ENCODE results near the gene RBX1.

Gene RBX1

GRCh38 chr22:41003066-41003465, 51.9 kb downstream of the RBX1 start:
- H3K36me3 ChIP-seq (ENCODE audit: control insufficient read depth, insufficient read depth, low read length), result no peaks in the 10 kb centered on the region
- no peak overlapping the region for H3K4me3 ChIP-seq (ENCODE audit: low read length)
- H3K27me3 ChIP-seq (ENCODE audit: control insufficient read depth, insufficient read depth, low read length), result no peaks in the 10 kb centered on the region
- no peaks in the 10 kb centered on the region for H3K9me3 ChIP-seq (ENCODE audit: control insufficient read depth, low read length)
- H3K9ac ChIP-seq (ENCODE audit: low read length), result no peak overlapping the region
- H3K4me1 ChIP-seq (ENCODE audit: control insufficient read depth, insufficient read depth, low read length), result peaks cover 4% of the 10 kb centered on the region

GRCh38 chr22:41003976-41004375, 52.8 kb downstream of the RBX1 start:
- no peaks in the 10 kb centered on the region for H3K9me3 ChIP-seq (ENCODE audit: control insufficient read depth, low read length)
- no peaks in the 10 kb centered on the region for H3K36me3 ChIP-seq (ENCODE audit: control insufficient read depth, insufficient read depth, low read length)
- H3K27me3 ChIP-seq (ENCODE audit: control insufficient read depth, insufficient read depth, low read length), result no peaks in the 10 kb centered on the region
- H3K9ac ChIP-seq (ENCODE audit: low read length), result no peak overlapping the region
- peaks cover 4% of the 10 kb centered on the region for H3K4me1 ChIP-seq (ENCODE audit: control insufficient read depth, insufficient read depth, low read length)
- no peak overlapping the region for H3K4me3 ChIP-seq (ENCODE audit: low read length)

GRCh38 chr22:41009222-41009948, 58.2 kb downstream of the RBX1 start:
- no peak overlapping the region for H3K9ac ChIP-seq (ENCODE audit: low read length)
- peaks cover 5% of the 10 kb centered on the region for H3K4me1 ChIP-seq (ENCODE audit: control insufficient read depth, insufficient read depth, low read length)
- no peaks in the 10 kb centered on the region for H3K27me3 ChIP-seq (ENCODE audit: control insufficient read depth, insufficient read depth, low read length)
- H3K36me3 ChIP-seq (ENCODE audit: control insufficient read depth, insufficient read depth, low read length), result no peaks in the 10 kb centered on the region
- H3K9me3 ChIP-seq (ENCODE audit: control insufficient read depth, low read length), result no peaks in the 10 kb centered on the region
- H3K4me3 ChIP-seq (ENCODE audit: low read length), result no peak overlapping the region

GRCh38 chr22:41015003-41015402, 63.8 kb downstream of the RBX1 start:
- Histone ChIP-seq H3K27me3 (ENCODE audit: control insufficient read depth, insufficient read depth, low read length) (no peaks in the 10 kb centered on the region), H3K36me3 (ENCODE audit: control insufficient read depth, insufficient read depth, low read length) (no peaks in the 10 kb centered on the region), H3K4me1 (ENCODE audit: control insufficient read depth, insufficient read depth, low read length) (no peaks in the 10 kb centered on the region), H3K4me3 (ENCODE audit: low read length) (no peak overlapping the region), H3K9me3 (ENCODE audit: control insufficient read depth, low read length) (no peaks in the 10 kb centered on the region), H3K9ac (ENCODE audit: low read length) (no peak overlapping the region)

- H3K4me3 ChIP-seq (ENCODE audit: low read length), result peak overlapping the region; percentile 12
- H3K9ac ChIP-seq (ENCODE audit: low read length), result peak overlapping the region; percentile 94
- no peaks in the 10 kb centered on the region for H3K27me3 ChIP-seq (ENCODE audit: control insufficient read depth, insufficient read depth, low read length)
- H3K36me3 ChIP-seq (ENCODE audit: control insufficient read depth, insufficient read depth, low read length), result no peaks in the 10 kb centered on the region
- H3K9me3 ChIP-seq (ENCODE audit: control insufficient read depth, low read length), result no peaks in the 10 kb centered on the region
- peaks cover 19% of the 10 kb centered on the region for H3K4me1 ChIP-seq (ENCODE audit: control insufficient read depth, insufficient read depth, low read length)
These were observed 70.0 kb downstream of the RBX1 start for GRCh38 chr22:41021061-41021612.

- Histone ChIP-seq H3K36me3 (ENCODE audit: control insufficient read depth, insufficient read depth, low read length) (no peaks in the 10 kb centered on the region), H3K9ac (ENCODE audit: low read length) (peak overlapping the region; percentile 94), H3K9me3 (ENCODE audit: control insufficient read depth, low read length) (no peaks in the 10 kb centered on the region), H3K4me3 (ENCODE audit: low read length) (peak overlapping the region; percentile 12), H3K27me3 (ENCODE audit: control insufficient read depth, insufficient read depth, low read length) (no peaks in the 10 kb centered on the region), H3K4me1 (ENCODE audit: control insufficient read depth, insufficient read depth, low read length) (peaks cover 19% of the 10 kb centered on the region)
These were observed 70.7 kb downstream of the RBX1 start for GRCh38 chr22:41021613-41022454.

GRCh38 chr22:41022470-41023298, 71.5 kb downstream of the RBX1 start:
- Histone ChIP-seq H3K9ac (ENCODE audit: low read length) (peak overlapping the region; percentile 94), H3K9me3 (ENCODE audit: control insufficient read depth, low read length) (no peaks in the 10 kb centered on the region), H3K36me3 (ENCODE audit: control insufficient read depth, insufficient read depth, low read length) (no peaks in the 10 kb centered on the region), H3K27me3 (ENCODE audit: control insufficient read depth, insufficient read depth, low read length) (no peaks in the 10 kb centered on the region), H3K4me3 (ENCODE audit: low read length) (peak overlapping the region; percentile 12), H3K4me1 (ENCODE audit: control insufficient read depth, insufficient read depth, low read length) (peaks cover 19% of the 10 kb centered on the region)
